Measurements from ENCODE around the gene UTP14C.
"Not testable (repeated sequence)": the region's sequence is repeated elsewhere in the genome, so short reads cannot be mapped to it uniquely, and the experiment has no call there.

Gene UTP14C

GRCh38 chr13:52034616-52035226 is 10.2 kb downstream of the UTP14C start:
- in situ Hi-C loops (cut with MboI; ENCODE audit: low sequenced_read_pairs) = no loop called here

GRCh38 chr13:52036037-52036436 is 11.5 kb downstream of the UTP14C start:
- in situ Hi-C loops (cut with MboI; ENCODE audit: low sequenced_read_pairs) = no loop called here

- in situ Hi-C loops (cut with MboI; ENCODE audit: low sequenced_read_pairs) = no loop called here
Observed at GRCh38 chr13:52043675-52044074, 19.2 kb downstream of the UTP14C start.

GRCh38 chr13:52047463-52047862 is 23.0 kb downstream of the UTP14C start:
- in situ Hi-C loops (cut with MboI; ENCODE audit: low sequenced_read_pairs) = no loop called here

- in situ Hi-C loops (cut with MboI; ENCODE audit: low sequenced_read_pairs) = no loop called here
Observed at GRCh38 chr13:52048516-52048915, 24.0 kb downstream of the UTP14C start.

- in situ Hi-C loops (cut with MboI; ENCODE audit: low sequenced_read_pairs) = no loop called here
Observed at GRCh38 chr13:52051400-52051799, 26.9 kb downstream of the UTP14C start.

GRCh38 chr13:52053460-52053859 is 29.0 kb downstream of the UTP14C start:
- in situ Hi-C loops (cut with MboI; ENCODE audit: low sequenced_read_pairs) = no loop called here

GRCh38 chr13:52061064-52061463 is 36.6 kb downstream of the UTP14C start:
- in situ Hi-C loops (cut with MboI; ENCODE audit: low sequenced_read_pairs) = not testable (repeated sequence)

GRCh38 chr13:52061587-52061986 is 37.1 kb downstream of the UTP14C start:
- in situ Hi-C loops (cut with MboI; ENCODE audit: low sequenced_read_pairs) = no loop called here

- in situ Hi-C loops (cut with MboI; ENCODE audit: low sequenced_read_pairs) = no loop called here
Observed at GRCh38 chr13:52067237-52067636, 42.7 kb downstream of the UTP14C start.

- in situ Hi-C loops (cut with MboI; ENCODE audit: low sequenced_read_pairs) = no loop called here
Observed at GRCh38 chr13:52070929-52071523, 46.5 kb downstream of the UTP14C start.
